GM10266 (cell line): Measurements from ENCODE around the gene SCAMP1.
A peak's percentile ranks its signal among the peaks of the same experiment; 100 is the strongest.

Experiments
- DNase-seq: peaks from one replicate; pipeline ENCODE4 v3.0.0; 2012; ENCODE audit errors: extremely low spot score
- TF ChIP-seq, protein P1 (sequence below): IDR thresholded peaks from 2 replicates; pipeline ENCODE4 v1.5.1; 2012; ENCODE audit warnings: mild to moderate bottlenecking, low read depth; ENCODE audit not compliant: control insufficient read depth, insufficient read depth; ENCODE audit errors: missing control alignments

The SCAMP1 gene

DNA sequence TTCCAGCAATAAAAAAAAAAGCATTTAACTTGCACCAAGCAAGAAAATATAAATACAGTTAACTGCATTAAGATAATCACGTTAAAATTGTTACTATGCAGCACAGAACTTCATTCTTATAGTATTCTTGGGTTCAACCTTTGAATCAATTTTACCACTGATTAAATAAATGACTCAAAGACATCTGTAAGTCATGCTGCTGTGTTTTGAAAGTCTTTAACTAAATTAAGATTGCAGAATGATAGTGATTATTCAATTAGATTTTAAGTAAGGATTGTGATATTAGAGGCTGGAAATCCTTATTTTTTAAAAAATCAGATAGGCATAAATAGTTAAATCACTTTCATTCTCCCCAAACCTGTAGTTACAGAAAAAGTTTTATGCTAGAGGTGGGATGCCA lies 116.4 kb downstream of the SCAMP1 start:
- DNase-seq = no peak
- TF ChIP-seq, protein P1, sequence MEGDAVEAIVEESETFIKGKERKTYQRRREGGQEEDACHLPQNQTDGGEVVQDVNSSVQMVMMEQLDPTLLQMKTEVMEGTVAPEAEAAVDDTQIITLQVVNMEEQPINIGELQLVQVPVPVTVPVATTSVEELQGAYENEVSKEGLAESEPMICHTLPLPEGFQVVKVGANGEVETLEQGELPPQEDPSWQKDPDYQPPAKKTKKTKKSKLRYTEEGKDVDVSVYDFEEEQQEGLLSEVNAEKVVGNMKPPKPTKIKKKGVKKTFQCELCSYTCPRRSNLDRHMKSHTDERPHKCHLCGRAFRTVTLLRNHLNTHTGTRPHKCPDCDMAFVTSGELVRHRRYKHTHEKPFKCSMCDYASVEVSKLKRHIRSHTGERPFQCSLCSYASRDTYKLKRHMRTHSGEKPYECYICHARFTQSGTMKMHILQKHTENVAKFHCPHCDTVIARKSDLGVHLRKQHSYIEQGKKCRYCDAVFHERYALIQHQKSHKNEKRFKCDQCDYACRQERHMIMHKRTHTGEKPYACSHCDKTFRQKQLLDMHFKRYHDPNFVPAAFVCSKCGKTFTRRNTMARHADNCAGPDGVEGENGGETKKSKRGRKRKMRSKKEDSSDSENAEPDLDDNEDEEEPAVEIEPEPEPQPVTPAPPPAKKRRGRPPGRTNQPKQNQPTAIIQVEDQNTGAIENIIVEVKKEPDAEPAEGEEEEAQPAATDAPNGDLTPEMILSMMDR = no peak

DNA sequence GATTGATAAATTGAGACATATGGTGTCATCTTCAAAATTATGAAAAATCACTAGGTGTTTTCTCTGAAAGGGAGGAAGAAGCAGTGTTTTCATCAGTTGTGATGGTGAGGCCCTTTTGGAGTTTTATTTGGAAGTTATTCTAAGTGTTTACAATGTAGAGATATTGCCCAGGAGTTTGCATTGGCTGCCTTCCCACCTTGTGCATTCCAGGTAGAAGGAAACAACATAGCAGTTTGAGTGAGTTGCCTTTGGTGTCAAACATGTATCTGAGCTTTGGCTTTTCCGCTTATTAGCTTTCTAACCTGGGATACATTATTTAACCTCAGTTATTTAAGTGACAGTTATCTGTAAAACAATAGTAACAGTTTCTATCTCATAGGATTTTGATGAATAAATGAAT lies 122.5 kb downstream of the SCAMP1 start:
- TF ChIP-seq, protein P1 = no peak

DNA sequence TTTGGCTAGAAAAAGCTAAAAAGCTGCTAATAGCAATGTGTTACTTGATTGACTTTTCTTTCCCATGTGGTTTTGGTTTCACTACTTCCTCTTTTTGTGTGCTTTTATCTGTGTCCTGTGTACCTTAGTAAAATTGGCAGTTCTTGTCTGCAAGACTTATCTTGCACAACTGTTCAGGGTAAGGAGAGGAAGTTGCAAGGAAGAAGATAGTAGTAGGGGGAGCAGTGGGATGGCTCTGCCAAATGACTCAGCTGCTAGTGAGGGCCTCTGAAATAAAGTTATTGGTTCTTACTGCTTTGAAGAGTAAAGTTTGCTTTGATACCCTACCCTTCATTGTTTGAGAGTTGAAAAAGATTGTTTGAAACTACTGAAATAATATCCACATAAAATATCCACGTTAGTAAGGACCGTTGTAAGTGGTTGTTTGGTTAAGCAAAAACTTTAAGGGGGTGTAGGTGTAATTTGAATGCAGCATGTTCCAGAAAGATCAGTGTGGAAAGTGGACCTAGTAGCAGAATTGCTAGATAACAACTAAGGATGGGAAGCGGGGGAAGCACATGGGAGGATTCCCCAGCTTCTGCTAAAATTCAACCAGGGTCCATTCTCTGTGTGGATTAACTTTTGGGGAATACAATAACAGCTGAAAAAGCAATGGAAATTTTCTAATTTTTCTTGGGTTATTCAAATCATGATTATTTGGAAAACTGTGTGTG lies 123.5 kb downstream of the SCAMP1 start:
- TF ChIP-seq, protein P1 = no peak
- peak; percentile 41 for DNase-seq

More for the DNA sequence above, 122.5 kb downstream of the SCAMP1 start:
- DNase-seq = no peak

DNA sequence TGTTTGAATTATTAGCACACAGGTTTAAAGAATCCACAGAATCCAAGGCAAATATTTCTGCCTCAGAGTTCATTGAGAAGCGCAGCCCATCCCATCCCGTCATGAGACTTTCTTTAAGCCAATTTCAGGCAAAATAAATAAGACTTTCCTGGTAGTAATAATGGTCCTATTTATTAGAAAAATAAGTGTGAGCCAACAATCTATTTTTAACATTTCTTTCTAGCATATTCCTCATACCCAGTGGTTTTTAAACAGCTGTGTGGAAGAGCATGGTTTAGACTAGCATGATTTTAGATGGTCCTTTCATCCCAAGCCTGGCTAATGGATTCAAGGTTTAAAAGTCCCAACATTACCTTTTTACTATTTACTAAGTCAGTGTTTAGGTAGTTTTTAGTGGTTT lies 125.8 kb downstream of the SCAMP1 start:
- TF ChIP-seq, protein P1 = no peak
- DNase-seq = no peak

DNA sequence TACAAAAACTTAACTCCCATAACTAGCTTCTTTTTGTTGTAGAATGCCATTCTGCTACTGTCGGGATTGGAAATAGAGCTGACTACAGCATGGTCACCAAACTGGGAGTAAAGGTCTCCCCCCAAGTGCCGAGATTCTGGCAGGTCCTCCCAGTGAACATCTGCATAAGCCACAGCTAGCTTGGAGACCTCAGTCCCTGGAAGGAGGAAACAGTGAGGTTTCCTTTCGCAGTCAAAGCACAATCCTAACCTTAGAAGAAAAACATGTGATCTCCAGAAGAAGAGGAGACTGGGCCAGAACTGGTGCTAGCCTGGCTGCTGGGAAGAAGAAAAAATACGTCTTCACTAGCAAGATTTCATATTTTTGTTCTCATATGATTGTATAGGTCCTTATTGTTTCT lies 127.4 kb downstream of the SCAMP1 start:
- DNase-seq = no peak
- TF ChIP-seq, protein P1 = no peak

DNA sequence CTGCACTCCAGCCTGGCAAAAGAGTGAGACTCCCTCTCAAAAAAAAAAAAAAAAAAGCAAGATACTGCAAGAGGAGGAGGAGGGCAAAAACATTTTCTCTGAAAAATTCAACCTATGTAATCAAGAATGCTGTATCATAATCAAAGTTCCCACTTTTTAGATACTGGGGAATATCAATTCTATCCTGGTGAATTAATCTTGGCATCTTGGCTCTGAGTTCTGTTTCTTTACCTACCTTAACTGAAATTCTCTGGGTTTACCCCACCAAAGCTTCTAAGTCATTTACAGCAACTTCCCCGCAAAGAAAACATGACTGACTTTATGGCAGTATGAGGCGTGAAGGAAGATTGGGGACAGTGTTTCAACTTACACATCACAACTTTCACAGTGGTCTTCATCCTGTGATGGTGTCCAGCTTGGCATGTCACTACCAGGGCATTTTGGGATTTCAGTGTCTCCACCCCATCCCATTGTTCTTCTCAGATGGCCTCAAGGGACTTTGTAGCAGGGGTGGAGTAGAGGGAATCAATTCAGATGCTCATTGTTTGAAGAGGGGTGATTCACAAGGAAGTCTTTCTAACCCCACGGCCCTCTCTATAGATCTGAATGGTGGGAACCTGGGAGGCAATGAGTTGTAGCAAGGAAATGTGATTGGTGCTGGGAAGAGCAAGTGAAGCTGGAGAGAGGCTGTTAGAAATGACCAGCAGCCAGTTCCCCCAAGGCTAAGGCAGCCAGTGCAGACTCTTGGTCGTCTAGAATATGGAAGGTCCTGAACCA lies 130.5 kb downstream of the SCAMP1 start:
- TF ChIP-seq, protein P1 = no peak
- DNase-seq = no peak

DNA sequence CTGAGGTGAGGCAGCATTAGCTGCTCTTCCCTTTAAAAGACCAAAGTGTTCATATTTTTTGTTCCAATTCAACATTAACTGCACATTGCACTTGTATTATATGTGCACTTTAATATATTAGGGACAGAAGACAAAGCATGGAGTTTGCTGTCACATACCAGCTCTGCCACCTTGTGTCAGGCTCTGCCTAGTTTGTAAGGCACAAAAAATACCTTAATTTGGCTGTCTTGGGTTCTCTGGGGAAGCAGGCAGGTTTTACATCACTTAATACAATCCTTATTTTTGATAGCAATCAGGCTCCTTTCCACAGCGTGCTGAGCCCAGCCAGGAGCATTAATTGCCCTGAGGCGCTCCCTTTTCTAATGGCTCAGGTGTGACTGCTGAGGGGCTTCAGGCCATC lies 131.8 kb downstream of the SCAMP1 start:
- TF ChIP-seq, protein P1 = peak; percentile 11
- no peak for DNase-seq
